Mesendoderm (in vitro differentiated cells): ENCODE measurements around the gene DUOX1.

Experiments used
- DNase-seq: peaks from one replicate; pipeline ENCODE4 v3.0.0; 2013
- H2AK5ac ChIP-seq: 2 replicates; pipeline ENCODE4 v1.6.1; 2013; ENCODE audit warnings: low read length, inconsistent platforms
- H2BK120ac ChIP-seq: 2 replicates; pipeline ENCODE4 v1.6.1; 2013; ENCODE audit warnings: low read depth, mild to moderate bottlenecking, low read length, moderate library complexity, mixed read lengths
- H2BK15ac ChIP-seq: replicated peaks from 2 replicates; pipeline ENCODE4 v1.6.1; 2013; ENCODE audit warnings: low read depth, mild to moderate bottlenecking, moderate library complexity
- H2BK5ac ChIP-seq: 2 replicates; pipeline ENCODE4 v1.6.1; 2013; ENCODE audit warnings: low read length, inconsistent platforms
- H3K18ac ChIP-seq: 2 replicates; pipeline ENCODE4 v1.6.1; 2013; ENCODE audit warnings: mild to moderate bottlenecking, low read length, mixed read lengths
- H3K23ac ChIP-seq: one replicate; pipeline ENCODE4 v1.6.1; 2013; ENCODE audit warnings: low read length
- H3K27ac ChIP-seq: 2 replicates; pipeline ENCODE4 v1.5.1; 2013; ENCODE audit warnings: low read depth, mild to moderate bottlenecking, inconsistent platforms, low read length, moderate library complexity
- H3K27me3 ChIP-seq: 2 replicates; pipeline ENCODE4 v1.6.1; 2013; ENCODE audit warnings: low read length, control low read depth, mild to moderate bottlenecking, inconsistent platforms; ENCODE audit not compliant: insufficient read depth, poor library complexity
- H3K36me3 ChIP-seq: 2 replicates; pipeline ENCODE4 v1.6.1; 2013; ENCODE audit warnings: low read length, inconsistent platforms; ENCODE audit not compliant: control insufficient read depth, insufficient read depth
- H3K4ac ChIP-seq: one replicate; pipeline ENCODE4 v1.6.1; 2013; ENCODE audit warnings: low read depth, mild to moderate bottlenecking, low read length, moderate library complexity
- H3K4me1 ChIP-seq: 2 replicates; pipeline ENCODE4 v1.6.1; 2013; ENCODE audit warnings: low read depth, low read length, inconsistent platforms; ENCODE audit not compliant: control insufficient read depth
- H3K4me2 ChIP-seq: 2 replicates; pipeline ENCODE4 v1.6.1; 2013; ENCODE audit warnings: low read length
- H3K4me3 ChIP-seq: 2 replicates; pipeline ENCODE4 v1.5.1; 2013; ENCODE audit warnings: mild to moderate bottlenecking, low read length
- H3K56ac ChIP-seq: one replicate; pipeline ENCODE4 v1.6.1; 2013; ENCODE audit warnings: low read length
- H3K79me1 ChIP-seq: 2 replicates; pipeline ENCODE4 v1.6.1; 2013; ENCODE audit warnings: low read length, inconsistent platforms
- H3K79me2 ChIP-seq: 2 replicates; pipeline ENCODE4 v1.6.1; 2013; ENCODE audit warnings: mild to moderate bottlenecking, low read length; ENCODE audit not compliant: control insufficient read depth, insufficient read depth
- H3K9ac ChIP-seq: 2 replicates; pipeline ENCODE4 v1.6.1; 2013; ENCODE audit warnings: low read length, inconsistent platforms
- H4K5ac ChIP-seq: one replicate; pipeline ENCODE4 v1.6.1; 2013; ENCODE audit warnings: low read length
- H4K8ac ChIP-seq: one replicate; pipeline ENCODE4 v1.6.1; 2013; ENCODE audit warnings: low read depth, mild to moderate bottlenecking, control low read depth, low read length, moderate library complexity
- WGBS: extraction: QIAGEN DNeasy Blood & Tissue Kit; methylation state at CpG from one replicate; pipeline ENCODE4 v1.1.7; 2013; ENCODE audit warnings: low lambda C conversion rate, missing lambda C conversion rate; ENCODE audit not compliant: insufficient coverage; ENCODE audit errors: extremely low coverage; 5-methylcytosine and 5-hydroxymethylcytosine counted together

DUOX1 gene

DNA sequence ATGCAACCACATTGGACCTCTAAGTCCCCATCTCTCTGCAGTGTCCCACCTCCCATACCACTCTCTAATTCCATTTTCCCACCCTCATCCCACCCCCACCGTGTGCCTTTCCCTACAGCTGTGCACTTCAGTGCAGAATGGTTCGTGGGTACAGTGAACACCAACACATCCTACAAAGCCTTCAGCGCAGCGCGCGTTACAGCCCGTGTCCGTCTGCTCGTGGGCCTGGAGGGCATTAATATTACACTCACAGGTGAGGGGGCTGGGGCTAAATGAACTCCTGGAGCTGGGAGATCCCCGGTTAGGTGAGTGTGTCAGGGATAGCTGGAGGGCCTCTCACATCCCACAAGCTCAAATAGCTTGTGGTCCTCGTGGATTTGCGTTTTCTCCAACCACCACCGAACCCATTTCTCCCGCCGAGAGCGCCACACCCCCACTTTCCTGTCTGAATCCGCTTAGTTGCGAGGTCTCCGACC lies 13.8 kb upstream of the DUOX1 start:
- Histone ChIP-seq H3K23ac (no peak overlapping the region), H3K4me2 (no peak overlapping the region), H2BK120ac (no peak overlapping the region), H4K5ac (no peak overlapping the region), H3K27me3 (peaks cover 62% of the 10 kb centered on the region), H3K18ac (no peak overlapping the region), H3K4me3 (no peak overlapping the region), H2BK5ac (no peak overlapping the region), H3K27ac (no peak overlapping the region), H3K4me1 (no peaks in the 10 kb centered on the region), H3K9ac (no peak overlapping the region), H4K8ac (no peak overlapping the region), H3K79me2 (no peaks in the 10 kb centered on the region), H2AK5ac (no peak overlapping the region), H3K56ac (no peak overlapping the region), H2BK15ac (no peak overlapping the region), H3K79me1 (no peaks in the 10 kb centered on the region), H3K36me3 (no peaks in the 10 kb centered on the region), H3K4ac (no peak overlapping the region)
- no peak for DNase-seq
- no CpG with 5 or more reads among the region's 19 CpGs for WGBS

GRCh38 chr15:45116482-45117307 lies 13.1 kb upstream of the DUOX1 start:
- Histone ChIP-seq H3K79me1 (no peaks in the 10 kb centered on the region), H3K4me1 (no peaks in the 10 kb centered on the region), H3K18ac (no peak overlapping the region), H3K27ac (no peak overlapping the region), H4K5ac (no peak overlapping the region), H3K36me3 (no peaks in the 10 kb centered on the region), H3K79me2 (no peaks in the 10 kb centered on the region), H3K4me3 (no peak overlapping the region), H2BK120ac (no peak overlapping the region), H3K27me3 (peaks cover 60% of the 10 kb centered on the region), H4K8ac (no peak overlapping the region), H3K56ac (no peak overlapping the region), H3K4me2 (no peak overlapping the region), H3K4ac (no peak overlapping the region), H3K23ac (peak overlapping the region; percentile 29), H3K9ac (no peak overlapping the region), H2BK15ac (no peak overlapping the region), H2AK5ac (no peak overlapping the region), H2BK5ac (no peak overlapping the region)
- WGBS: no CpG with 5 or more reads among the region's 65 CpGs
- no peak for DNase-seq

DNA sequence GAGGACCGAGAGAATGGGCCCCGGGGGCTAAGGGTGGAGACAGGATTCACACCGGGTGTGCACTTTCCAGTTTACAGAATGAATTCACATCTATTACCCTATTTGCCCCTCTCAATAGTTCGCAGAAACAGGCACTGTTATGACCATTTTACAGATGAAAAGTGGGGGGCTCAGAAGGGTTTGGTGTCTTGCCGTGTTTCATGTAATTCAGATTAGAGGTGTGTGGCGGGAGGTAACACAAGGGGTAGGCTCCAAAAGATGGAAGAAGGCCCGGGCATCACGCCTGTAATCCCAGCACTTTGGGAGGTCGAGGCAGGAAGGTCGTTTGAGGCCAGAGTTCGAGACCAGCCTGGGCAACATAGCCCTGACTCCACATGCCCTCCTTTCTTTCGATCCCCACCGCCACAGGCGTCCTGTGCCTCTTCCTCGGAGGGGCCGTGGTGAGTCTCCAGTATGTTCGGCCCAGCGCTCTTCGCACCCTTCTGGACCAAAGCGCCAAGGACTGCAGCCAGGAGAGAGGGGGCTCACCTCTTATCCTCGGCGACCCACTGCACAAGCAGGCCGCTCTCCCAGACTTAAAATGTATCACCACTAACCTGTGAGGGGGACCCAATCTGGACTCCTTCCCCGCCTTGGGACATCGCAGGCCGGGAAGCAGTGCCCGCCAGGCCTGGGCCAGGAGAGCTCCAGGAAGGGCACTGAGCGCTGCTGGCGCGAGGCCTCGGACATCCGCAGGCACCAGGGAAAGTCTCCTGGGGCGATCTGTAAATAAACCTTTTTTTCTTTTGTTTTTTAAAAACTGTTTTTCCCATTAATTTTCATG lies 12.3 kb upstream of the DUOX1 start:
- H3K36me3 ChIP-seq: no peaks in the 10 kb centered on the region
- H3K23ac ChIP-seq: no peak overlapping the region
- H3K79me1 ChIP-seq: no peaks in the 10 kb centered on the region
- no peaks in the 10 kb centered on the region for H3K4me1 ChIP-seq
- H2BK120ac ChIP-seq: no peak overlapping the region
- H3K27ac ChIP-seq: no peak overlapping the region
- H3K79me2 ChIP-seq: no peaks in the 10 kb centered on the region
- no peak overlapping the region for H4K8ac ChIP-seq
- H3K4me3 ChIP-seq: no peak overlapping the region
- H4K5ac ChIP-seq: no peak overlapping the region
- peak overlapping the region; percentile 21 for H3K4me2 ChIP-seq
- DNase-seq: no peak
- H2BK5ac ChIP-seq: no peak overlapping the region
- H3K4ac ChIP-seq: no peak overlapping the region
- H3K18ac ChIP-seq: no peak overlapping the region
- H3K27me3 ChIP-seq: peaks cover 52% of the 10 kb centered on the region
- no peak overlapping the region for H2AK5ac ChIP-seq
- no peak overlapping the region for H3K56ac ChIP-seq
- no CpG with 5 or more reads among the region's 33 CpGs for WGBS
- no peak overlapping the region for H3K9ac ChIP-seq
- H2BK15ac ChIP-seq: no peak overlapping the region

- no peak overlapping the region for H3K9ac ChIP-seq
- no peaks in the 10 kb centered on the region for H3K36me3 ChIP-seq
- H3K4ac ChIP-seq: no peak overlapping the region
- no peak overlapping the region for H3K4me2 ChIP-seq
- H3K4me1 ChIP-seq: no peaks in the 10 kb centered on the region
- H3K27me3 ChIP-seq: peaks cover 46% of the 10 kb centered on the region
- no peak overlapping the region for H3K56ac ChIP-seq
- no peak overlapping the region for H2BK5ac ChIP-seq
- no peak overlapping the region for H2BK120ac ChIP-seq
- no peak overlapping the region for H3K23ac ChIP-seq
- no peak overlapping the region for H4K5ac ChIP-seq
- no peak overlapping the region for H3K27ac ChIP-seq
- no peaks in the 10 kb centered on the region for H3K79me1 ChIP-seq
- no peak overlapping the region for H3K18ac ChIP-seq
- peak; percentile 95 for DNase-seq
- no peak overlapping the region for H2BK15ac ChIP-seq
- H4K8ac ChIP-seq: no peak overlapping the region
- WGBS: no CpG with 5 or more reads among the region's 14 CpGs
- H3K4me3 ChIP-seq: no peak overlapping the region
- no peak overlapping the region for H2AK5ac ChIP-seq
- no peaks in the 10 kb centered on the region for H3K79me2 ChIP-seq
Measured at GRCh38 chr15:45118131-45118588, 11.6 kb upstream of the DUOX1 start.

GRCh38 chr15:45118996-45119395 lies 10.8 kb upstream of the DUOX1 start:
- WGBS: no CpG with 5 or more reads among the region's 5 CpGs
- H3K9ac ChIP-seq: no peak overlapping the region
- no peak overlapping the region for H3K56ac ChIP-seq
- H2BK120ac ChIP-seq: no peak overlapping the region
- peaks cover 37% of the 10 kb centered on the region for H3K27me3 ChIP-seq
- H3K4me2 ChIP-seq: no peak overlapping the region
- H3K4ac ChIP-seq: no peak overlapping the region
- no peak overlapping the region for H4K5ac ChIP-seq
- DNase-seq: no peak
- H3K4me1 ChIP-seq: no peaks in the 10 kb centered on the region
- no peak overlapping the region for H3K27ac ChIP-seq
- no peak overlapping the region for H2BK15ac ChIP-seq
- no peaks in the 10 kb centered on the region for H3K79me2 ChIP-seq
- H3K23ac ChIP-seq: no peak overlapping the region
- no peaks in the 10 kb centered on the region for H3K79me1 ChIP-seq
- no peak overlapping the region for H2AK5ac ChIP-seq
- no peak overlapping the region for H2BK5ac ChIP-seq
- H4K8ac ChIP-seq: no peak overlapping the region
- no peak overlapping the region for H3K4me3 ChIP-seq
- H3K36me3 ChIP-seq: no peaks in the 10 kb centered on the region
- no peak overlapping the region for H3K18ac ChIP-seq
